ENCODE measurements around the gene GPC6.

GRCh38 chr13:94031609-94032008, 805.0 kb downstream of the GPC6 start:
- TF ChIP-seq EZH2phosphoT487 (IDR thresholded peaks at IDR 0.05; ENCODE audit: low read depth) (no peak), CTCF (IDR thresholded peaks at IDR 0.05; ENCODE audit: low read depth, low read length) (no peak)
